ENCODE results near the gene AHI1. TPM values are rescaled to one million over a fixed set of nuclear protein-coding genes. Genes with fewer than 3 reads are reported as not detected.

AHI1 gene
- total RNA-seq, 1 donor from 2014 or later, result 21.0 TPM

- CTCF ChIA-PET, result no interaction called here
- Mint-ChIP-seq H3K4me1 (no peaks in the 10 kb centered on the region), H3K36me3 (ENCODE audit: low read depth) (no peaks in the 10 kb centered on the region), H3K4me3 (no peak overlapping the region), H3K27me3 (no peaks in the 10 kb centered on the region), H3K9me3 (no peaks in the 10 kb centered on the region), H3K27ac (no peak overlapping the region)
- ATAC-seq (ENCODE audit: low read depth) (no peak), DNase-seq (no peak)
- intact Hi-C loops (cut with micrococcal nuclease), result no loop called here
- POLR2A ChIA-PET, result no interaction called here
- TF ChIP-seq CTCF (IDR thresholded peaks at IDR 0.05), result no peak
Measured at GRCh38 chr6:135521431-135521830, 23.9 kb upstream of the AHI1 start.

- no peak for ATAC-seq (ENCODE audit: low read depth)
- intact Hi-C loops (cut with micrococcal nuclease), result no loop called here
- Mint-ChIP-seq H3K27ac (no peak overlapping the region), H3K4me1 (no peaks in the 10 kb centered on the region), H3K9me3 (no peaks in the 10 kb centered on the region), H3K4me3 (no peak overlapping the region), H3K27me3 (no peaks in the 10 kb centered on the region), H3K36me3 (ENCODE audit: low read depth) (no peaks in the 10 kb centered on the region)
- DNase-seq, result no peak
- ChIA-PET POLR2A (no interaction called here), CTCF (interaction anchor here (1.4 kb wide), 1 partner anchor 15 kb away, joined by 5 read pairs; no protein-coding TSS in a partner anchor)
- TF ChIP-seq CTCF (IDR thresholded peaks at IDR 0.05), result no peak
Measured at GRCh38 chr6:135520781-135521180, 23.2 kb upstream of the AHI1 start.

- Mint-ChIP-seq H3K4me3 (no peak overlapping the region), H3K9me3 (no peaks in the 10 kb centered on the region), H3K36me3 (ENCODE audit: low read depth) (no peaks in the 10 kb centered on the region), H3K27me3 (no peaks in the 10 kb centered on the region), H3K4me1 (no peaks in the 10 kb centered on the region), H3K27ac (no peak overlapping the region)
- ATAC-seq (ENCODE audit: low read depth) (no peak), DNase-seq (no peak)
- no peak for TF ChIP-seq CTCF (IDR thresholded peaks at IDR 0.05)
- CTCF ChIA-PET, result interaction anchor here (1.4 kb wide), 1 partner anchor 16 kb away, joined by 5 read pairs; no protein-coding TSS in a partner anchor
- intact Hi-C loops (cut with micrococcal nuclease), result no loop called here
- POLR2A ChIA-PET, result no interaction called here
Measured at GRCh38 chr6:135519348-135519747, 21.8 kb upstream of the AHI1 start.

GRCh38 chr6:135517527-135517926, 20.0 kb upstream of the AHI1 start:
- ChIA-PET CTCF (no interaction called here), POLR2A (no interaction called here)
- H3K9me3 Mint-ChIP-seq, result no peaks in the 10 kb centered on the region
- H3K4me1 Mint-ChIP-seq, result no peaks in the 10 kb centered on the region
- no peaks in the 10 kb centered on the region for H3K27me3 Mint-ChIP-seq
- no peaks in the 10 kb centered on the region for H3K36me3 Mint-ChIP-seq (ENCODE audit: low read depth)
- intact Hi-C loops (cut with micrococcal nuclease), result no loop called here
- DNase-seq, result no peak
- no peak overlapping the region for H3K4me3 Mint-ChIP-seq
- ATAC-seq (ENCODE audit: low read depth), result no peak
- no peak overlapping the region for H3K27ac Mint-ChIP-seq
- TF ChIP-seq CTCF (IDR thresholded peaks at IDR 0.05), result no peak

GRCh38 chr6:135514706-135515105, 17.2 kb upstream of the AHI1 start:
- H3K27ac Mint-ChIP-seq, result no peak overlapping the region
- H3K9me3 Mint-ChIP-seq, result no peaks in the 10 kb centered on the region

More at GRCh38 chr6:135514706-135515105, 17.2 kb upstream of the AHI1 start:
- H3K4me1 Mint-ChIP-seq, result no peaks in the 10 kb centered on the region
- H3K36me3 Mint-ChIP-seq (ENCODE audit: low read depth), result no peaks in the 10 kb centered on the region
- TF ChIP-seq CTCF (IDR thresholded peaks at IDR 0.05), result no peak
- H3K27me3 Mint-ChIP-seq, result no peaks in the 10 kb centered on the region
- DNase-seq, result no peak
- no peak overlapping the region for H3K4me3 Mint-ChIP-seq
- ATAC-seq (ENCODE audit: low read depth), result no peak
- intact Hi-C loops (cut with micrococcal nuclease), result no loop called here
- POLR2A ChIA-PET, result no interaction called here
- CTCF ChIA-PET, result no interaction called here
